Activated CD4-positive, alpha-beta T cell treated with anti-CD3 and anti-CD28 coated beads, Interleukin-2, amount 50 U/mL, for 24 hours (primary cell): Measurements from ENCODE around the gene CLDN5.
A peak's percentile ranks its signal among the peaks of the same experiment; 100 is the strongest.

Experiments
- DNase-seq, 2 donors: peaks; one replicate each; pipeline ENCODE4 v3.0.0-alpha.2; 2020; ENCODE audit warnings: low read depth in 1 of 2, low spot score in 1 of 2

Gene CLDN5

DNA sequence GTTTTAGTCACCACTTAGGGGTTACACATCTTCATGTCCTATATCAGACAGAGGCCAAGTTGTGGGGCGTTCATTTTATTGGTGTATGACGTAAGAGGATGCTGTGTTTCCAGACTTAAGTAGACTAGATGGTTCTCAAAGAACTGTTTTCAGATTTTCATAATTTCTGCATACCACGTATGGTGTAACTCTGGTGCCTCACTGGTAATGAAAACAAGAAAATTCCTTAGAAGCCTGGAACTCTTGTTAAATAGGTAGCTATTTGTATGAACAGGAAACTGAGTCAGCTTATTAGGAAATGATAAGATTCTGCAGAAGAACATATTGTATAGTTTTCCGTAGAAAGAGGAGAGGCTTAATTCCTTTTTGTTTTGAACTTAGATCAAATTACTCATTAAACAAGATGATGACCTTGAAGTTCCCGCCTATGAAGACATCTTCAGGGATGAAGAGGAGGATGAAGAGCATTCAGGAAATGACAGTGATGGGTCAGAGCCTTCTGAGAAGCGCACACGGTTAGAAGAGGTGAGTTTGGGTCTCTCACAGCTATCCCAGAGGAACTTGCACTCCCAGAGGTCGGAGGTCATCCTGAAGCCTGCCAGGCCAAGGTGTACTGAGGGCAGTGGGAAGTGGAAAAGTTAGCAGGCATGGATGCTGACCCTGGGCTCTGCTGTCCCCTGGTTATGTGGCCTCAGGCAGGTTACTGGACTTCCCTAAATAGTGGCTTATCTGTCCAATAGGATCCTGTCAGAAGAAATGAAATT, 40.5 kb downstream of the CLDN5 start:
- DNase-seq = no peak

DNA sequence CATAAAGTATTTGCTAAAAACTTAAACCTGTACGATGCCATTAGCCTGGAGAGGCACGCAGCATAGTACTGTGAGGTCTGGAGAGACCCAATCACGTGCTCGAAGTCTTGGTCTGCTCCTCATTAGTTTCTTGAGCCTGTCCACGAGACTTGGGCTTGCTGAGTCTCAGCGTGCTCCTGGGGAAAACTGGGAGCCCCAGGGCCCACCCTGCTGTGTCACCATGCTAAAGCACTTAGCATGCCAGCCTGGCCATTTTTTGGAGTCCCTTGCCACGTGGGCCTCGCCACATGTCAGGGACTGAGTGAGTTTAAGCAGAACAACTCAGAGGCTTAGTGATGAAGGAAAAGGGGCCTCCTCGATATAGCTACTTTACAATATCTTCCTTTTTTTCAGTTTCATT, 41.9 kb downstream of the CLDN5 start:
- no peak for DNase-seq

DNA sequence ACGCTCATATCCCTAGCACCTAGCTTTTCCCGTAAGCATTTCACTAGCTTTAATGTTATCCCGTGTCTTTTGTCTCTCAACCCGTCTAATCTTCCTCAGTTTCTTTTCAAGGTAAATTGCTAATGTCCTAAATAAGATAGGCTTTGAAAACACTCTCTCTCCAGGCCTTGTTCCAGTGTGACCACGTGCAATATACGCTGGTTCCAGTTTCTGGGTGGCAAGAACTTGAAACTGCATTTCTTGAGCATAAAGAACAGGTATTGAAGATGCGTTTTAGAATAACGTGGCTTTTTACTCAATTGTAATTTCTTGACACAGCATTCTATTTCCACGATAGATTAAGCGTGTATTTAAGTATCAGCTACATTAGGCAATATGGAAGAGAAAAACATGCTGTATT, 43.4 kb downstream of the CLDN5 start:
- no peak for DNase-seq

DNA sequence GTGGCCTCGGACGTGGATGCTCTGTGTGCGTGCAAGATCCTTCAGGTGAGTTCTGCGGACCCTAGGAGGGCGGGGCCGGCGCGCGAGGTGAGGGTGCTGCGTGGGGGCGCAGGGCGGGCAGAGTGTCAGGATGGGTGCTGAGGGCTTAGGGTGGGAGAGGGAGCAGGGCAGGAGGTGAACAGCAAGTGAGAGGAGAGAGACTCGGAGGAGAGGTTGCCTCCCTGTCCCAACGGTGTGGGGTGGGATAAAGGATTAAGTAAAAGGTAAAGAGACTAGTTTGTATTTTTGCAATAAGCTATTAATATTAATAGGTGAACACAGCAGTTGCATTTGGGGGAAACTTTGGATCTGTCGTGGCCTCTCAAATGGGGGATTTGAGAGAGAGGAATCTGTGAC, 44.0 kb downstream of the CLDN5 start:
- DNase-seq = no peak

DNA sequence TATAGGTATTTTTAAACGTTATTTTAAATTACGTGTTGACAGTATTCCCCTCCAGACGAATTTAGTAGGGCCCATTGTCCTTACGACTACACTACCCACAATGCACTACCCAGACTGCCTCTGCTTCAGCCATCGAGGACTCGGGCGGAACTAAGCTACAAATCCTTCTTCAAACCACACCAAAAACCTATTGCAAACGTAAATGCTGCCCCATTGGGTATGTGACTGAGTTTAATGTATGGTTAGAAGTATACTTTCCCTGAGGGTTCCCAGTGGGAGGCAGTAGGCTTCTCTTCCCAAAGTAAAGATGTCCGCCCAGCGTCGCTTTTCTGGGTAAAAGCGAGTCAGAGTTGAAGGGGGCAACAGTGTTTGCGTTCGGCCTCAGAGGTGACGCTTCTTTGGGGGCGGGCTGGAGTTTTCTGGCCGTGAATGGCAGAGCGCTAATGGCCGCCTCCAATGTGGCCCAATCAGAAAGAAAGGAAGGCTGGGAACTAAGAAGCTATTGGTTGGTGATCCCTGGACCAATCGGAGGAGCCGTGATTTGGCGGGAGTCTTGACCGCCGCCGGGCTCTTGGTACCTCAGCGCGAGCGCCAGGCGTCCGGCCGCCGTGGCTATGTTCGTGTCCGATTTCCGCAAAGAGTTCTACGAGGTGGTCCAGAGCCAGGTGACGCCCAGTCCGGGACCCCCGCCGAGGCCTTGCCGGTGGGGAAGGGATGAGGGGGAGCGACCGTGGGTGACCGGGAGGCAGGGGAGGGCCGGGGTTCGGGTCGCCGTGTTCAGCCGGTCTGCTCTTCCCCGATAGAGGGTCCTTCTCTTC, 44.6 kb downstream of the CLDN5 start, which contains the start of gene CDC45:
TSS of gene CDC45 (plus strand) at position 566 of the 818 bp plus-strand sequence. CDS start at position 615, 49 bp downstream.
- peak; percentile 82 to 94 for DNase-seq

DNA sequence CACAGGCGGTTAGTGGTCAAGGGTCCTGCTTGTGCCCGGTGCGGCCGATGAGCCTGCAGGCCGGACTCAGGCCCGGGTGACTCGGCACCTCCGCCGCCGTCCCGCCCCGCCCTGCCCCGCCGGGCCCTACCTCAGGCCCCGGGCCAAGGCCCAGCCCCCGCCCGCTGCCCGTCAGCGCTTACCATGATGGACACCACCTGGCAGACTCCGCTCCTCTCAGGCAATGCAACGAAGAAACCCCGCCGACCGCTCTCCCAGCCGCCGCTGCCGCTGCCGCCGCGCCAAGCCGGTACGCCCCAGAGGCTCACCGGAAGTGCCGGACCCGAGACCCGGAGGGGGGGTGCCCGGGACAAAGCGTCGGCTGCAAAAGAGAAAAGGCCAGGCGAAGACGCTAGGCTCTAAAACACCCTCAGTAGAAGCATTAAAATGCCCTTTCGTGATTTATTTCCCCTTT, 45.3 kb downstream of the CLDN5 start, which contains the start of gene UFD1:
TSS of gene UFD1 (minus strand) at position 293 of the 454 bp plus-strand sequence. CDS start at position 185, 108 bp downstream.
- DNase-seq = peak; percentile 63 to 67

DNA sequence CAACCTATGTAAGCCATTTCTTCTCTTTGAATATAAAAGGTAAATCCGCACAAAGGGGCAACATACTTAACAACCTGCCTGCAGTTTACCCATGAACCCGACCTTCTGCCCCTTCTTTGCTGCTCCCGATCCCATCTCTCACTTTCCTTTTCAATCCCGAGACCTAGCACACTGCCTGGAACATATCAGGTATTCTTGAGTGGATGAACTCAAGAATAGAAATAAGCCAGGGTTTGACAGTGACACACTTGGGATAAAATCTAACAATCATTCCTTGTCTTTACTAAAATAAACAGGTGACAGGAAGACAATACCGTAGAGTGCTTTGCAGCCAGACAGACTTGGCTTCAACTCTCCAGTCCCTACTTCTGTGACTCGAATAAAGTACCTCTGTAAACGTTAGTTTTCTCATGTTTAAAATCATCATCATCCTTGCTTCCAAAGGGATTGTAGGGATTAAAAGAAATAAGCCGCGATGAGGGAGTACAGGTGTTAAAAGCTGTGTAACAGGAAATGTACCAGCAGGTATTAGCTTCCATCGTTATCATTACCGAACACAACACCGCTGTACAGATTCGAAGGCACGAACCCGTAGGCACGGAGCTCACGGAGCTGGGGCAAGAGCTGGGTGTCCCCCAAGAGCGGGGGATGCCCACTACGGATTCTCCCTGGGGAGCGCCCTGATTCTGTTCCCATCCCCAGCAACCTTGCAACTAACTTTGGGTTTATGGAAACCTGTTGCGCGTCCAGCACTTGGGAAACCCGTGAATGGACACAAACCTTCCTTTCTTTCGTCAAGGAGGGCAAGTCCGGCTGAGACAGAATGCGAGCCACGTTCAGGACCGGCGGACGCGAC, 45.9 kb downstream of the CLDN5 start:
- DNase-seq = peak in 1 of 2 donors; percentile 7

DNA sequence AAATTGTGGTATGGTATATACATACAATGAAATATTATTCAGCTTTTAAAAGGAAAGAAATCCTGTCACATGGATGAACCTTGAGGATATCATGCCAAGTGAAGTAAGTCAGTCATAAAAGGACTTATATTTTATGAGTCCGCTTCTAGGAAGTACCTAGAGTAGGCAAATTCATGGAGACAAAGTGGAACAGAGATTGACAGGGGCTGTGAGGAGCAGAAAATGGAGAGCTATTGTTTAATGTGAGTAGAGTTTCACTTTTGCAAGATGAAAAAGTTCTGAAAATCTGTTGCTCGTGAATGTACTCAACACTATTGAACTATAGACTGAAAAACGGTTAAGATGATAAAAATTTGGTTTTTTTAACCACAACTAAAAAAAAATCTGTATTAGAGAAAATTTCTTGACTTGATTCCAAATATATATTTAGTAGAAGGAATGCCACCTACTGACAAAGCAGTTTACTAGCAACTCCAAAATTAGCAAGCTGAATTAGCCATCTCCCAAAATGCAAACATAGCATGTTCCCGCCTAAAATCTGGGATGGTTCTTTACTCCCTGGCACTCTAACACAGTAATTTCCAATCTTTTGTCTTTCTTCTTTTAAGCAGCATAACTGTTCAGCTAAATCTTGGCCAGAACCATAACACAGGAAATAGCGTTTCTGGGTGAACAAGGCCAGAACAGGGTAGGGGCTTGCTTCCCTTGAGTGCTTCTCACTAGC, 46.7 kb downstream of the CLDN5 start:
- DNase-seq = no peak

DNA sequence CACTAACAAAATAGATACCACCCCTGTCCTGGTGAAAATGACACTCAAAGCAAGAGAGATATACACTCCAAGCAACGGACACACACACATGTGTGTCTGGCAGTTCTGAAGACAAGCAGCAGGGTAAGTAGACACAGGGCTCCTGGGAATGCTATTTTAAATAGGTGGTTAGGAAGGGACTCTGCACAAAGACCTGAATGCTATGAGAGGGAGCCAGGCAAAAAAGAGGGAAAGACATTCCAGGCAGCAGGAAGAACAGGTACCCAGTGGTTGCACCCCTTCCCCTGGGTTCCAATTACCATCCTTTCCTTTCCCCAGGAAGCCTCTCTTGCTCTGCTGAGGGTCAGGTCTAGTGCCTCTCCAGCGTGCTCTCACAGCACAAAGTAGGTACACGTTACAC, 48.2 kb downstream of the CLDN5 start:
- no peak for DNase-seq

DNA sequence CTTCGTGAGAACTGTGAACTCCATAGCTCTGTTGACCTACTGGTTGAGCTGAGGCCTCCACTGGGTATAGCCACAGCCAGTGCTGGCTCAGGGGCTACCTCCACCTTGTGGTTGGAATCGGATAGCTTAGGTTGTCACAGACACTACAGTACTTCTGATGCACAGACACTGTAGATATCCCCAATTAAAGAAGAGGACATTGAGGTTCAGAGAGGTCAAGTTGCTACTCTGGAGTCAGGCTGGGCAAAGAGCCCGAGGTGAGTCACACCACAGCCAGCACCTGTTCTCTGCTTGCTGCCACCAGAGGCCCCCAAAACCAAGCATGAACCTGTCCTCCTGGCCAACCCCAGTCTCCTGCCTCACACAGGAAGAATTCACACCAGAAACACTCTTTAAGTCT, 50.6 kb downstream of the CLDN5 start:
- no peak for DNase-seq
